Nucleus accumbens (tissue), 56 donors: ENCODE data around the gene SLC38A9.

ENCODE experiments used
- DNase-seq, 56 donors: peaks; one replicate each; lab custom pipeline; 2025; lab: John Stamatoyannopoulos, UW

SLC38A9 gene

DNA sequence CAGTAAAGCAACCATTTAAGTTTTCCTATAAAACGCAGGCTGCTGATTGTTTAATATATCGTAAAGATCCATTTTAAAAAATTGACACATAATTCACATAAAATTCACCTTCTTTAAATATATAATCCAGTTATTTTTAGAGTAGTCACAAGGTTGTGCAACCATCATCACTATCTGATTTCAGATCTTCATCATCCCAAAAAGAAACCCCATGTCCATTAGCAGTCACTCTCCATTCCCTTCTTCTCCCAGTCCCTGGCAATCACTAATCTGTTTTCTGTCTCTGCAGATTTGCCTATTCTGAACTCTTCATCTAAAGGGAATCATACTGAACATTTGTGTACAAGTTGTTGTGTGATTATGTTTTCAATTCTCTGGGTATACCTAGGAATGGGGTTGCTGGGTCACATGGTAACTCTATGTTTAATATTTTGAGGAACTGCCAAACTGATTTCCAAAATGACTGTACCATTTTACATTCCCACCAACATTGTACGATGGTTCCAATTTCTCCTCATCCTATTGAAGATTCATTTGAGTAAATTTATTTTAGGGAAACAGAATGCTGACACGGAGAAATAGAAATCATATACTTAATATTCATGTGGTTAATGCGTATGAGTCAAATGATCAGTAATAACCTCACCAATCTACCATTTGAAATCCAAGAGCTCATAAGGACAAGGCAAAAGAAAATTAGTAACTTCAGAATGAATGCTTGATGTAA is 119.6 kb downstream of the SLC38A9 start:
- DNase-seq, result no peak

DNA sequence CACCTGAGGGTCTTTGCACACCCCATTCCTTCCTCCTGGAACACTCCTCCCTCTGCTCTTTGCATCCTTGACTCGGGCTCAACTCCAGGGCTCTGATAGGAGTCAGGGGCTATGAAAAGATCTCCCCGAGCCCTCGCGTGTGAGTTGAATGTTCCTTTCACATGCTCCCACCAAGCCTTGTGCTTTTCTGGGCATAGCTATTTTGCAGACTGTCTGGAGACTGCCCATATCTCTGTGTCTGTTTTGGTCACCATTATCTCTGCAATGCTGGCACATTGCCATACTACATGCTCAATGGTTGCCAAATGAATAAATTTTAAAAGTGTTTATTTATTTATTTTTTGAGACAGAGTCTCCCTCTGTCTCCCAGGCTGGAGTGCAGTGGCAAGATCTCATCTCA is 120.4 kb downstream of the SLC38A9 start:
- no peak for DNase-seq

DNA sequence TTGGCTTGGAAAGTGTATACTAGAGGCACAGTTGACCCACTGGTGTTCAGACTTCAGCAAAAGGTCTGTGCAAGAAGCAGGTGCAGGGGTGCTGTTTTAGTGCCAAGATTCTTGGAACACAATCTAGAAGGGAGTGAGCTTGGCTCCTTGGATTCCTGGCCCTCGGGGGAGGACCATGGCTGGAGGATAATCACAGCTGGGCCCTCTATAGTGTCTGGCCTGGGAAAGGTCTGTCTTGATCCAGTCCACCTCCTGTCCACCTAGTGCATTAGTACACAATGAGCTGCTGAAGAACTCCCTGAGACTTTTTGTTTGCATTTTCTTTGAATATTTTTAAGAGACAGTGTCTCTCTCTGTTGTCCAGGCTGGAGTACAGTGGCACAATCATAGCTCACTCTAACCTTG is 126.9 kb downstream of the SLC38A9 start:
- no peak for DNase-seq

DNA sequence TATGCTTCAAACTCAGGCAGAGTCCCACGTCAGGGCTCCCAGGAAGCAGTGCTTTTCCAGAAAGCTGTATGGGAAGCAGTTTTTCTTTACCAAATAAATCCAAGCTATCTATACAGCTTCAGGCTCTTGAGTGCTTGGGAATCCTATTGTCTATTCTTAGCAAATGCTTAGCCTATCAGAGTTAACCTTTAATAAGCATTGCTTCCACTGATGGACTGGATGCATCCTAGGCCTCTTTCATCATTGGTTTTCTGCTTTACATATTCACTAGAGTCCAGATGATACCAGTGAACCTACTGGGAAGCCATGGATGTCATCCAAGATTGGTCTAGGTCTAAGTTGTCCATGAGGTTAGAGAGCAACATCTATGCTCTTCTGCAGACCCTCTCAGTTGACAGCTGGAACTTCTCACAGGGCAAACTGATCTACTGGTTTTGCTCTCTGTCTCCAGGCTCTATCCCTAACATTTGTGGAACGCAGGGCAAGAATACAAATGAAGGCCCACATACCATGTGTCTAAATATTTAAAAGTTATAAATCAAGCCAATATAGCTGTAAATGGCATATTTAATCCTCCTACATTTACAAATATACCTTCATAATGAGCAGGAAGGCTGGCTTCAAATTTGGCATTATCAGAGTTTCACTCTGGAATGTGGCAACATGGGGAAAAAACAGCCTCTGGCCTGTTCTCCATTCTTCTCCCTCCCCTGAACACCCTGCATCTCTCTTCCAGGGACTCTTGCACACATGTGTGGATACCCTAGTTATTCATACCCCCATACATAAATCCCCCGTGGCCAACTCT is 127.5 kb downstream of the SLC38A9 start:
- DNase-seq, result no peak

DNA sequence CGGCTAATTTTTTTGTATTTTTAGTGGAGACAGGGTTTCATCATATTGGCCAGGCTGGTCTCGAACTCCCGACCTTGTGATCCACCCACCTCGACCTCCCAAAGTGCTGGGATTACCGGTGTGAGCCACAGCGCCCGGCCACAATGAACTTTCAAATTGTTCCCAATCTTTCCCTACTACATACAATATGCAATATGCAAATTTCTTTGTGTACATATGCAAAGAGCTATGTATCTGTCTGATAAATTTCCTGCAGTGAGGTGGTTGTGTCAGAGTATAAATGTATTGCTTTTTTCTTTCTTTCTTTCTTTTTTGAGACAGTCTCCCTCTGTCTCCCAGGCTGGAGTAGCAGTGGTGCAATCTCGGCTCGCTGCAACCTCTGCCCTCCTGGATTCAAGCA is 128.5 kb downstream of the SLC38A9 start:
- DNase-seq, result no peak

DNA sequence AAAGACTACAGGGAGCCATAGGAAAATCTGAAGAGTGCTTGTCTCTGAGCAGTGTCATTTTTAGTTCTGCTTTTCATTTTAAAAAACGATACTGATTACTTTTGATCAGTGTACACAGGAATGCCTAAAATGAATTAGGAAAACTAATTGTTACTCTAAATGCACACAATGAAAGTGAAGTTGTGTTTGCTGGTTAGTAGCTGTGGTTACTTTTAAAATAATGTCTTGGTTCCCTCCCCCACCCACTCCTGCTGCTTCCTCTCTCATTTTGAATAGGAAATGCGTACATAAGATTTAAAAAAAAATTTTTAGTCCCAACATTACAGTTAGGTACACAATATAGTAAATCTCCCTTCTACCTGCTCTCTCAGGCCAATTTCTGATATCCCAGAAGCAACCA is 129.9 kb downstream of the SLC38A9 start:
- DNase-seq, result no peak

DNA sequence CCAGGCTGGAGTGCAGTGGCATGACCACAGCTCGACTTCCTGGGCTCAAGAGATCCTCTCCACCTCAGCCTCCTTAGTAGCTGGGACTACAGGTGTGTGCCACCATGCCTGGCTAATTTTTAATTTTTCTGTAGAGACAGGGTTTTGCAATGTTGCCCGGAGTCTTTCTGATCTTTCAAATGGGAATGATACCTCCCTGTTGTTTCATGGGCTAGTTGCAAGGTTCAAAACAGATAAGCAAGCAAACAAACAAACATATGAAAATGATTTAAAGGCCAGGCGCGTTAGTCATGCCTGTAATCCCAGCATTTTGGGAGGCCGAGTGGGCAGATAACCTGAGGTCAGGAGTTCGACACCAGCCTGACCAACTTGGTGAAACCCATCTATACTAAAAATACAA is 132.1 kb downstream of the SLC38A9 start:
- no peak for DNase-seq

DNA sequence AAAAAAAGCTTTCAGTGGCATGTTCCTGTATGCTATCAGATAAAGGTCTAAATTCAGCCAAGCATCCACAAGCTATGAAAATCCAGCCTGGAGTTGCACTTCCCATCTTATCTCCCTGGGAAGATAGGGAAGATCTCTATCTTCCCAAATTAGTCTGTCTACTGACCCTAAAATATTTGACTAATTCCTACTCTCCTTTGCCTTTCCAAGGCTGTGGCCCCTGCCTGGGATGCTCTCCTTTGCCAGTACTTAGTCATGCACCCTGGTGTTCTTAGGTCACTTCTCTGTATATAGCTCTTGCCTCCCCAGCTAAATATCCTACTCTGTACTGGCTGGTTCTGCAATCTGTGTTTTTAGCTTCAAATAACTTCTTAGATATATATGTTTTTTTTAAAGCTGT is 133.4 kb downstream of the SLC38A9 start:
- DNase-seq, result no peak

DNA sequence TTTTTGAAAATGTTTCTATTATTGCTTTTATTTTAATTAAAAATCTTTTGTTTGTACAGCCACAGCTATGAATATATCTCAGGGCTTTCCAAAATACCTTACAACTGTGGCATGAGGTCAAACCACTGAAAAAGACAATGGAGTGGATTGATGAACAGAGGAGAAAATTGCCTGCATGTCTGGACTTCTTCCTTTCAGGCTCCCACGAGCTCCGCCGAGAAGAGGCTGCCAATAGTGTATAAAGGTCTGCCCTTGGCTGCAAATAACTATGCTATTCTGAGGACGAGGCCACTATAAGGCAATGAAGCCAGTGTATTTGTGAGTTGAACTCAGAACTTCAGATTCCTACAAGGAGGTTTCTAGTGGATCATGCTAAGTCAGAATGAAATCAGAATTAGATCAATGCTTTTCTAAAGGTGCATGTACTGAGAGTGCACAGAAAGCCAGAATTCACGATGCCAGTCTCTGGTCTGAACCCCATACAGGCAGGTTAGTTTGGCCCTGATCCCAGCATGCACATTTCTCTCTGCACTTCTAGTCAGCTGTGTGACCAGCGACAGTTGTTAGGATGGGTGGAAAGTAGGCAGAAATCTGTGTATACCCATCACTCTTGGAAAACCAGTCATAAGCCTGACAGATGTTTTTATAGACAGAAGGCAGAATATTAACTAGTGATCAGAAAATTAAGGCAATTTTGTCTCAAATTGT is 134.6 kb downstream of the SLC38A9 start:
- peak in 24 of 56 donors; percentile 2 to 49 (median 14) for DNase-seq

DNA sequence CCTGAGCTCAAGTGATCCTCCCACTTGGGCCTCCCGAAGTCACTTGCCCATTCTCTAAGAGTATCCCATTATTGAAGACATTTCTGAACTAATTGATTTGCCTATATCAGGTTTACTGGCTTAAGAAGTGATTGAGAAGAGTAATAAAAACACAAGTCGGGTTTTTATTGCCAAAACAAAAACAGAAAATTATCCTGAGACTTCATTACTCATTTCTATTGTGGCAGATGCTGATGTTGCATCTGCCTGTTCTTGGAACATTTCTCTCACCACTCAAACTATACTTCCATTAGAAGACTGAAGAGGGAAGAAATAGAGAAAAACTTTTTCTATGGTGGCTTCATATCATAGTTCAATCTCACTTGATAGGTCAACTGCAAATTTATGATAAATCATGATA is 135.5 kb downstream of the SLC38A9 start:
- DNase-seq, result no peak
